Urinary bladder (tissue), 4 donors: ENCODE data around the gene PAGR1. TPM values are rescaled to one million over a fixed set of nuclear protein-coding genes. Genes with fewer than 3 reads are reported as not detected.
A peak's percentile ranks its signal among the peaks of the same experiment; 100 is the strongest.

Experiments used
- DNase-seq: peaks from one replicate; pipeline ENCODE4 v3.0.0-alpha.2; 2015; ENCODE audit errors: extremely low spot score
- H3K27ac ChIP-seq: one replicate; pipeline ENCODE4 v1.5.1; 2013; ENCODE audit warnings: low read depth, mild to moderate bottlenecking, moderate library complexity
- H3K36me3 ChIP-seq: one replicate; pipeline ENCODE4 v1.6.1; 2013; ENCODE audit warnings: mild to moderate bottlenecking, moderate library complexity; ENCODE audit not compliant: insufficient read depth
- H3K4me1 ChIP-seq: one replicate; pipeline ENCODE4 v1.6.1; 2013; ENCODE audit warnings: mild to moderate bottlenecking, moderate library complexity; ENCODE audit not compliant: insufficient read depth
- H3K4me3 ChIP-seq: one replicate; pipeline ENCODE4 v1.5.1; 2013; ENCODE audit warnings: low read depth, low read length
- WGBS: extraction: QIAGEN DNeasy Blood & Tissue Kit; methylation state at CpG from one replicate; pipeline ENCODE4 v1.1.7; 2013; 5-methylcytosine and 5-hydroxymethylcytosine counted together
- polyA plus RNA-seq: library from polyadenylated mRNA; stranded (reverse); fragments of 200-250 nt; gene quantifications from one replicate; pipeline ENCODE4 v1.2.3, GENCODE V29; 2013
- total RNA-seq: library from RNA; depleted of rRNA; stranded (reverse); fragments of >200 nt; gene quantifications from one replicate; pipeline ENCODE4 v1.2.3, GENCODE V29; 2014
- donor health status: healthy with polysubstance abuse.
- donor health status: healthy.

PAGR1 gene
- total and polyA plus RNA-seq, 2 donors, result 14.1 to 27.1 TPM

GRCh38 chr16:29805232-29806098 is 10.5 kb upstream of the PAGR1 start:
- peak overlapping the region; percentile 96 for H3K27ac ChIP-seq
- DNase-seq, result peak; percentile 93
- H3K4me3 ChIP-seq, result peak overlapping the region; percentile 56
- WGBS, result under 1% methylated on average over 100 of the region's 103 CpGs
- no peaks in the 10 kb centered on the region for H3K36me3 ChIP-seq
- H3K4me1 ChIP-seq, result no peaks in the 10 kb centered on the region

DNA sequence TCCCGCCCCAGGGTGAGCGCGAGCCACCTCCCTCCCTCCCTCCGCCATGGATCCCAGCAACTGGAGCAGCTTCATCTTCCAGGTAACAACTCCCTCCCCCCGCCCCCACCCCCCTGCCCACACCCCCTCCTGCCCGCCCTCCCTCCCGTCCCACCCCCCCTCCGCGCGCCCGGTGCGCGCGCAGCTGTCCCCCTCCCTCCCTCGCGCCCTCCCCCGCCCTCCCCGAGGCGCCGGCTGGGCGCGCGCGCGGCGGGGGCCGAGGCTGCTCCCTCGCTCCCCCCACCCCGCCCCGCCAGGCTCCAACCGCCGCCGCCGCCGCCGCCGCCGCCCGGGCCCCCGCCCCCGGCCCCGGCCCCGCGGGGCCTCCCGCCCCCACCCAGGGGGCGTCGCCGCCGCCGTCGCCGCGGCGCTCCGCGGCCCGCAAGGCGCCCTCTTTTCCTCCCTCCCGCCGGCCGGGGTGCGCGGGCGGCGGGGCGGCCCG is 9.8 kb upstream of the PAGR1 start, which contains the start of gene MAZ:
TSS of gene MAZ (plus strand) at position 431 of the 481 bp plus-strand sequence. CDS start 173 bp downstream, outside the sequence.
- Histone ChIP-seq H3K36me3 (no peaks in the 10 kb centered on the region), H3K4me3 (peak within 1 kb of the TSS; percentile 72), H3K4me1 (no peaks in the 10 kb centered on the region), H3K27ac (peak within 1 kb of the TSS; percentile 89)
- WGBS, result 1% methylated on average over 28 of the region's 67 CpGs
- DNase-seq, result no peak

DNA sequence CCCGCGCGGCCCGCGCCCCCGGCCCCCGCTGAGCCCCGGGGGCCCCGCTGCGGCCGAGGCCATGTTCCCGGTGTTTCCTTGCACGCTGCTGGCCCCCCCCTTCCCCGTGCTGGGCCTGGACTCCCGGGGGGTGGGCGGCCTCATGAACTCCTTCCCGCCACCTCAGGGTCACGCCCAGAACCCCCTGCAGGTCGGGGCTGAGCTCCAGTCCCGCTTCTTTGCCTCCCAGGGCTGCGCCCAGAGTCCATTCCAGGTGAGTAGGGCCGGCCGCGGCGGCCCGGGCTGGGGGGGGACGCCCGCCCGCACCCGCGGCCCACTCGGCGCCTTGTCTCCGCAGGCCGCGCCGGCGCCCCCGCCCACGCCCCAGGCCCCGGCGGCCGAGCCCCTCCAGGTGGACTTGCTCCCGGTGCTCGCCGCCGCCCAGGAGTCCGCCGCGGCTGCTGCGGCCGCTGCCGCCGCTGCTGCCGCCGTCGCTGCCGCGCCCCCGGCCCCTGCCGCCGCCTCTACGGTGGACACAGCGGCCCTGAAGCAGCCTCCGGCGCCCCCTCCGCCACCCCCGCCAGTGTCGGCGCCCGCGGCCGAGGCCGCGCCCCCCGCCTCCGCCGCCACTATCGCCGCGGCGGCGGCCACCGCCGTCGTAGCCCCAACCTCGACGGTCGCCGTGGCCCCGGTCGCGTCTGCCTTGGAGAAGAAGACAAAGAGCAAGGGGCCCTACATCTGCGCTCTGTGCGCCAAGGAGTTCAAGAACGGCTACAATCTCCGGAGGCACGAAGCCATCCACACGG is 9.1 kb upstream of the PAGR1 start:
- no peak for DNase-seq
- Histone ChIP-seq H3K4me1 (no peaks in the 10 kb centered on the region), H3K36me3 (no peaks in the 10 kb centered on the region), H3K4me3 (peak overlapping the region; percentile 72), H3K27ac (peak overlapping the region; percentile 86)
- WGBS, result under 1% methylated on average over 99 of the region's 99 CpGs

DNA sequence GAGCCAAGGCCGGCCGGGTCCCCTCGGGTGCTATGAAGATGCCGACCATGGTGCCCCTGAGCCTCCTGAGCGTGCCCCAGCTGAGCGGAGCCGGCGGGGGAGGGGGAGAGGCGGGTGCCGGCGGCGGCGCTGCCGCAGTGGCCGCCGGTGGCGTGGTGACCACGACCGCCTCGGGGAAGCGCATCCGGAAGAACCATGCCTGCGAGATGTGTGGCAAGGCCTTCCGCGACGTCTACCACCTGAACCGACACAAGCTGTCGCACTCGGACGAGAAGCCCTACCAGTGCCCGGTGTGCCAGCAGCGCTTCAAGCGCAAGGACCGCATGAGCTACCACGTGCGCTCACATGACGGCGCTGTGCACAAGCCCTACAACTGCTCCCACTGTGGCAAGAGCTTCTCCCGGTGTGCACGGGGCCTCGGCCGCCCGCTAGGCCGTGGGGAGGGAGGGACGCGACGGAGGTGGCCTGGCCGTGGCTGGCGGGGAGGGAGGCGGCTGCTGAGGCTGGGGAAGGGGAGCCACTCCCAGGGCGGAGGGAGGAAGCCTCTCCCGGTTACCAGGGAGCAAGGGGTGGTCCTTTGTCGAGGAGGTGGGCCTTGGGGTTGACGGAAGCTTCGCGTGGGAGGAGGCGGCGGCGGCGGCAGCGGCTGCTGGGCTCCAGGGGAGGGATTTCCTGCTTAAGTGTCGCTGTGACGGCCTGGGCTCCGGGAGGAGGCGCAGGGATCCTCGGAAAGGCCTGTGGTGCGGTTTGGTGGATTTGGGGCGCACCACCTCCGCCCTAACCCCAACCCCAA is 8.3 kb upstream of the PAGR1 start:
- Histone ChIP-seq H3K4me1 (no peaks in the 10 kb centered on the region), H3K27ac (peak overlapping the region; percentile 86), H3K36me3 (no peaks in the 10 kb centered on the region), H3K4me3 (peak overlapping the region; percentile 72)
- WGBS, result 2% methylated on average over 69 of the region's 69 CpGs
- no peak for DNase-seq

- Histone ChIP-seq H3K27ac (peak overlapping the region; percentile 86), H3K4me3 (peak overlapping the region; percentile 72), H3K36me3 (no peaks in the 10 kb centered on the region), H3K4me1 (no peaks in the 10 kb centered on the region)
- no peak for DNase-seq
- WGBS, result 43% methylated on average over 25 of the region's 25 CpGs
Measured at GRCh38 chr16:29808219-29808900, 7.6 kb upstream of the PAGR1 start.

- 75% methylated on average over 31 of the region's 31 CpGs for WGBS
- no peak for DNase-seq
- H3K27ac ChIP-seq, result no peak overlapping the region
- H3K4me3 ChIP-seq, result no peak overlapping the region
- no peaks in the 10 kb centered on the region for H3K4me1 ChIP-seq
- no peaks in the 10 kb centered on the region for H3K36me3 ChIP-seq
Measured at GRCh38 chr16:29809031-29809747, 6.8 kb upstream of the PAGR1 start.

- Histone ChIP-seq H3K36me3 (no peaks in the 10 kb centered on the region), H3K4me1 (no peaks in the 10 kb centered on the region), H3K27ac (peak overlapping the region; percentile 39), H3K4me3 (no peak overlapping the region)
- DNase-seq, result no peak
- WGBS, result 45% methylated on average over 23 of the region's 23 CpGs
Measured at GRCh38 chr16:29809850-29810698, 5.9 kb upstream of the PAGR1 start.

DNA sequence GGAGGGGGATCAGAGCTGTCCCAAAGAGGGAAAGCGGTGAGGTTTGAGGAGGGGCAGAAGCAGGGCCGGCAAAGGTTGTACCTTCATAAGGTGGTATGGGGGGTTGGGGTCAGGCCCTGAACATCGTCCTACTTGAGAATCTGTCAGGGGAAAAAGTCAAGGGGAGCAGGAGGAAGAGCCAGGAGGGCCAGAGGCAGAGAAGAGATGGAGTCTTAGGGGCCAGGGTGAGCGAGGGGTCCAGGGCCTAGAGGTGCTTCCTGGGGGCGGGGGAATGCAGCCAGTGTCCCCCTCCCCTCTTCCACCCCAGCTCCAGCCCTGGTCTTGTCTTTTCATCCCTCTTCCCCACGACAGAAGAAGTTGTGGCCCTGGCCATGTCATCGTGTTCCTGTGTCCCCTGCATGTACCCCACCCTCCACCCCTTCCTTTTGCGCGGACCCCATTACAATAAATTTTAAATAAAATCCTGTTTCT is 5.2 kb upstream of the PAGR1 start:
- H3K4me1 ChIP-seq, result no peaks in the 10 kb centered on the region
- no peak overlapping the region for H3K4me3 ChIP-seq

GRCh38 chr16:29811170-29811895 is 4.6 kb upstream of the PAGR1 start:
- WGBS, result under 1% methylated on average over 31 of the region's 31 CpGs
- peak; percentile 88 for DNase-seq
- peak overlapping the region; percentile 74 for H3K27ac ChIP-seq
- H3K4me3 ChIP-seq, result peak overlapping the region; percentile 48
- H3K36me3 ChIP-seq, result no peaks in the 10 kb centered on the region
- no peaks in the 10 kb centered on the region for H3K4me1 ChIP-seq

More for the DNA sequence above, 5.2 kb upstream of the PAGR1 start:
- DNase-seq, result no peak
- Histone ChIP-seq H3K36me3 (no peaks in the 10 kb centered on the region), H3K27ac (peak overlapping the region; percentile 39)
- 23% methylated on average over 9 of the region's 9 CpGs for WGBS

DNA sequence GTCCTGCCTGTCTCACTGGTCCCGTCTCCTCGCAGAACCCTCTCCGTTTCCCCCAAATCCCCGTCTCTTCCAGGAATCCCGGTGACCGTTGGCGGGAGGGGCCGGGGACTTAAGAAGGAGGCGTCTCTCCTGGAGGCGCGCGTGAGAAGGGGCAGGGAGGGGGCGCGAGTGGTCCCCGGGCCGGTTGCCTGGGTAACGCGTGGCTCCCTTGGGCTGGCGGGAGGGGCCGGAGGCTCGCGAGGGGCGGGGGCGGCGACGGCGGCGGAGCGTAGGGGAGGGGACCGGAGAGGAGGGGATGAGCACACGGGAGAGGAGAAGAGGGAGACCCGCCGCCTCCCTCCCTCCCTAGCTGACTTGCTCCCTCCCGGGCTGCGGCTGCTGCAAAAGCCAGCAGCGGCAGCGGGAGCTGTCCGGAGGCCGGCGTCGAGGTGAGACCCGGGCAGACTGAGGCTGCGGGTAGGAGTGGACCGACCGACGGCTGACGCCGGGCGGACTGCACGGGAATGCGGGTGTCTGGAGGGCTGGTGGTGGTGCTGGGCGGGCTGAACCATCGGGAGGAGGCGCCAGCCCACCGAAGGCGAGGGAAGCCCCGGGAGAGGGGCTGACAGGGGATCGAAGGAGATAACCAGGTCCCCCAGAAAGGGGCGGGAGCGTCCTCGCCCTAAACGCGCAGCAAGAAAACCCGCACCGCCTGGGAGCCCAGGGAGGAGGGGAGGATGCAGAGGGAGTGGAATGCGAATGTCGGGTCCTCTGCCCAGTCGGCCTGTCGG is 3.9 kb upstream of the PAGR1 start, which contains the start of gene PRRT2:
TSS of gene PRRT2 (plus strand) at position 298 of the 770 bp plus-strand sequence. CDS start 862 bp downstream, outside the sequence.
- Histone ChIP-seq H3K4me3 (peak within 1 kb of the TSS; percentile 48), H3K36me3 (no peaks in the 10 kb centered on the region), H3K27ac (peak within 1 kb of the TSS; percentile 75), H3K4me1 (no peaks in the 10 kb centered on the region)
- DNase-seq, result no peak
- WGBS, result 2% methylated on average over 69 of the region's 69 CpGs
